Stimulated activated CD8-positive, alpha-beta memory T cell treated with anti-CD3 and anti-CD28 coated beads, Interleukin-15, amount 100 ng/mL, for 1 hour (primary cell): ENCODE data around the gene ETNK1.
"Not testable (repeated sequence)": the region's sequence is repeated elsewhere in the genome, so short reads cannot be mapped to it uniquely, and the experiment has no call there.

Experiments
- DNase-seq: peaks from one replicate; pipeline ENCODE4 v3.0.0-alpha.2; 2020; ENCODE audit warnings: low read depth

ETNK1 gene

DNA sequence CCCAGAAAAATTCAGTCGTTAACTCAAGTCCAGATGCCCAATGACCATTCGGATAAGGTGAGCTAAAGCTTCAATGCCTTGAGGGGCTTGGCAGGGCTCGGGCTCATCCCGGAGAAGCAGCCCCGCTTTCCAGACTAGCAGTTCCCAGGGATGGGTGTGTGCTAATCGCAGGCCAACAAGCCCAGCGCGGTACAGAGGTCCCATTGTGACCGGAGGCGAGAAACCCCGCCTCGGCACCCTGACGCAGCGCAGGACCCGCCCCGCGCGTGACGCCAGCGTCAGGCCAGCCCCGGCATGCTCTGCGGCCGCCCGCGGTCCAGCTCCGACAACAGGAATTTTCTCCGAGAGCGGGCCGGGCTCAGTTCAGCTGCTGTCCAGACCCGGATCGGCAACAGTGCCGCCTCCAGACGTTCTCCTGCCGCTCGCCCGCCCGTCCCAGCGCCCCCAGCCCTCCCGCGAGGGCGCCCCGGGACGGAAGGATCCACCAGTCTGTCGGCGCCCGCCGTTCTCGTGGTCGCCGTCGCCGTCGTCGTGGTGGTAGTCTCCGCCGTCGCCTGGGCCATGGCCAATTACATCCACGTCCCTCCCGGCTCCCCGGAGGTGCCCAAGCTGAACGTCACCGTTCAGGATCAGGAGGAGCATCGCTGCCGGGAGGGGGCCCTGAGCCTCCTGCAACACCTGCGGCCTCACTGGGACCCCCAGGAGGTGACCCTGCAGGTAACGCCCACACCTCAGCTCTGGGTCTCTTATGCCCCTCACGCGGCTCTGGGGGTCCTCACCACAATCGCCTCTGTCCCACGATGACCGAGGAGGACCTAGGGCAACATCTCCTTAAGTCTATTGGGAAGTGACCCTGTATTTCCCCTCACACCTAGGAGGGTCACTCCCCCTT is at the start of gene ETNK1:
Gene ETNK1 (plus strand): TSS at position 302 of the 892 bp plus-strand sequence. CDS start 260 bp downstream, at position 562.
- peak; percentile 75 for DNase-seq

DNA sequence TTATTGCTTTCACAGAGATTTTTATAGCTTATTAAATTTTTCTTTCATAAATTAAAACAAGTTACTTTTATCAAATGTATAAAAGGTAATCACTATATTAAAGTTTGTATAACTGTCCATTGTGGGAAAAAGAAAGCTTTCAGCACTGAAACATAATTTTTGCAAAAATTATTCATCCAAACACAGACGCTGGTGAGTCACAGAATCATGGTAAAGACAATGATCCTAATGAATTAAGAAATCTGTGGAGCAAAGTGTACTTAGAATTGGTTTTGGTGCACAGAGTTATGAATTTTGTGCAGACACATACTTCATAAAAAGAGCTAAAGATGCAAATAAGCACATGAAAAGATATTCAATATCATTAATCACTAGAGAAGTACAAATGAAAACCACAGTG is 48.9 kb upstream of the ETNK1 start:
- DNase-seq, result no peak

GRCh38 chr12:22576473-22576872 is 48.5 kb upstream of the ETNK1 start:
- DNase-seq, result no peak

DNA sequence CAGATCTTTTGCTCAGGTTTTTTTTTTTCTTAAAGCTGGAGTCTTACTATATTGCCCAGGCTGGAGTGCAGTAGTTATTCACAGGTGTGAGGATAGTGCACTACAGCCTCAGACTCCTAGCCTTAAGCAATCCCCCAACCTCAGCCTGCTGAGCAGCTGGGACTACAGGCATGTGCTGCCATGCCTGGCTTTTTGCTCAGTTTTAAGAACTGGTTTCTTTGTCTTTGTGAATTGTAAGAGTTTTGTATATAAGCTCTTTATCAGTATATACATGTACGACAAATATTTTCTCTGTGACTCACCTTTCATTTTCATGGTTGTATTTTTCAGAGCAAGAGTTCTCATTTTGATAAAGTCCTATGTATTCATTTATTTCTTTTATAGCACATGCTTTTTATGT is 47.3 kb upstream of the ETNK1 start:
- no peak for DNase-seq

DNA sequence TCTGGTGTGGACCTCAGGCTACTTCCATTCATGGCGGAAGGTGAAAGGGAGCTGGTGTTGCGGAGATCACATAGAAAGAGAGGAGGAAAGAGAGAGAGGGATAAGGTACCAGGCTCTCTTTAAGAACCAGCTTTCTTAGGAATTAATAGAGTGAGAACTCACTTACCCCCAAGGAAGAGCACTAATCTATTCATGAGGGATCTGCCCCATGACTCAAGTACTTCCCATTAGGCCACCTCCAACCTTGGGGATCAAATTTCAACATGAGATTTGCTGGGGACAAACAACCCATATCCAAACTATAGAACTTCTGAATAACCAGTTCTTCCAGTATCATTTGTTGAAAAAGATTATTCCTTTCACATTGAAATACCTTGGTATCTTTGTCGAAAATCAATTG is 46.6 kb upstream of the ETNK1 start:
- DNase-seq, result no peak

- no peak for DNase-seq
These were observed 36.2 kb upstream of the ETNK1 start for GRCh38 chr12:22588817-22589216.

DNA sequence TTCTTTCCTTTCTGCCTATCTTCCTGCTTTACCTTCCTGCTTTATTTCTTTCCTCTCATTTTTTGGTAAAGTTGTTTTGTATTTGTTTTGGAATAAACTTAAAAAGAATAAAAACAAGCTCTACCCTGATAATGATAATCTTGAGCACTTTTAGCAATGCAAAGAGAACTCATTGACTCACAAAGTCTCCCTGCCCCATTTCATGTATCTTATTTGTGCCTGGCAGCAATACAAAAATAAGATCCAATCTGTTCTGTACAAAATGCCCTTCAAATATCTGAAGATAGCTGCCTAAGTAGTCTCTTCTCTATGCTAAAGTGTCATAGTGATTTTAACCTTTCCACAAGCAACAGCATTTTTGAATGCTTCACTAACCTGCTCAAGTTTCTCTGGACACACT is 31.1 kb upstream of the ETNK1 start:
- DNase-seq, result no peak

- not testable (repeated sequence) for DNase-seq
These were observed 27.4 kb upstream of the ETNK1 start for GRCh38 chr12:22597539-22597938.

- no peak for DNase-seq
These were observed 26.7 kb upstream of the ETNK1 start for GRCh38 chr12:22598141-22598762.

GRCh38 chr12:22598763-22599161 is 26.2 kb upstream of the ETNK1 start:
- no peak for DNase-seq

GRCh38 chr12:22600181-22600580 is 24.8 kb upstream of the ETNK1 start:
- no peak for DNase-seq

- no peak for DNase-seq
These were observed 15.5 kb upstream of the ETNK1 start for GRCh38 chr12:22609501-22609900.

GRCh38 chr12:22610131-22610530 is 14.8 kb upstream of the ETNK1 start:
- no peak for DNase-seq

DNA sequence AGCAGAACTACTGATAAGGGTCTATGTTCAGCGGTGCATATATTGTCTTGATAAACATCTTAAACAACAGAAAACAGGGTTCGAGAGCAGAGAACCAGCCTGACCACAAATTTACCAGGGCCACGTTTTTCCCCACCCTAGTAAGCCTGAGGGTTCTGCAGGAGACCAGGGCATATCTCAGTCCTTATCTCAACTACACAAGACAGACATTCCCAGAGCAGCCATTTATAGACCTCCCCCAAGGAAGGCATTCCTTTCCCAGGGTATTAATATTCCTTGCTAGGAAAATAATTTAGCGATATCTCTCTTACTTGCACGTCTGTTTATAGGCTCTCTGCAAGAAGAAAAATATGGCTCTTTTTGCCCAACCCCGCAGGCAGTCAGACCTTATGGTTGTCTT is 12.1 kb upstream of the ETNK1 start:
- DNase-seq, result not testable (repeated sequence)

DNA sequence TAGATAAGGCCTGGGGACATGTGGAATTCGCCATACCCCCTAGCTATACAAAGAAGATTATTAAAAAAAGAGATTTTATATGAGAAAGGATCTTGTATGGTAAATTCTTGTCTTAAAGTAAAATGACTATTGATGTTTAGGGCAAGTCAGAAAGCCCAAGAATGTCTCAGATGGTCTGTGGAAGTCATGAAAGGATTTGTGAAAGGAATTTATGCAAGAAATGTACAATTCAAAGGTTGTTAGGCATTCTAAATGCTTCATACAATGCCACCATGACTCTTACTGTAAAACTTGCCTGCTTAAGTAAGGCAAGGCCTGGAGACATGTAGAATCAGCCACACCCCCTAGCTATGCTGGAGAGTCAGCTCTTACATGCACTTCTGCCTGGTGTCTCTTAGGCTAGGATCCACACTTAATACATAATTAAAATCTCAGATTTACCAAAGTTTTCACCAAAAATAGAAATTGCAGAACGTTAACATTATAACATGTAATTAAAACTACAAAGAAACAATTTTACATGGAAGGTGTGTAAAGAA is 8.9 kb upstream of the ETNK1 start:
- no peak for DNase-seq

GRCh38 chr12:22617630-22618029 is 7.3 kb upstream of the ETNK1 start:
- no peak for DNase-seq

- DNase-seq, result no peak
These were observed 462 bp upstream of the ETNK1 start for GRCh38 chr12:22624548-22624869.

DNA sequence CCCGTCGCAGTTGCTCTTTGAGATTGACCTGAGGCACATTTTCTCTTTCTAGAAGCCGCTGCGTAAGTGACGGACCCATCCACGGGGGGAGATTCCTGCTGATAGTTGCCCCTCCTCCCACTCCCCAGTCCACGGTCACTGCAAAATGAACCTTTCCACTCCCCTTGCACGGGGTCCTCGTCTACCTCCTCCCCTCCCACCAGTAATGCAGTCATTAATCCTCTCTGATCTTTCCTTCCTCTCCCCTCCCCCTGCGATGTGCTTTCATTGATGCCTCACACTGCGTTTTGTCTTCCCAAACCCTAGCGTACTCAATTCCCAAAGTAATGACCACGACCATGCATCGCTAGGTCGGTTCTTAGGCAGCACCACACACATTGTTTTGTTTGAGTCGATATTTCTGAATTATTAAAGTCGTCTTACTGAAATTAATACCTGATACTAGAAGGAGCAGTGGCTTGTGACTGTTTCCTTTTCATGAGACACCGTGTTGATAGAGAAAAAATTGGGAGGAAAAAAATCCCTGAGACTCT is 857 bp downstream of the ETNK1 start:
- DNase-seq, result peak; percentile 3

- no peak for DNase-seq
These were observed 1.4 kb downstream of the ETNK1 start for GRCh38 chr12:22626406-22626805.

DNA sequence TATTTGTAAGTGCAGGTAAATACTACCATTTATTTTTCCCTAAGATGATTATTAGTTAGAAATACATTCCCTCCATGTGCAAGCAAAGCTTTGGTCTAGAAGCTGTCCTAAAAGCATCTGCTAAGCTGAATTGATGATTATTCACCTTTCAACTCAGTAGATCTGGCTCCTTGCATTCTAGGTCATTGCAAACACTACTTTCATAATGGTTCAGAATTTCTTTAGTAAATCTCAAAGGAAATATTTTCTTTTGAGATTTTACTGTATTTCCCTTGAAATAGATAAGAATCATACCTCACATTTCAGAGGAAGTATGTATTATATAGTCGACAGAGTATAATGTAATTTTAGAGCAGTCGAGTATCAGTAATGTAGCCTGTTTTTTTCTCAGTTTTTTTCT is 2.4 kb downstream of the ETNK1 start:
- DNase-seq, result no peak

GRCh38 chr12:22628228-22628627 is 3.3 kb downstream of the ETNK1 start:
- DNase-seq, result no peak

GRCh38 chr12:22631863-22632463 is 7.0 kb downstream of the ETNK1 start:
- no peak for DNase-seq

GRCh38 chr12:22634883-22635282 is 9.9 kb downstream of the ETNK1 start:
- no peak for DNase-seq
